ENCODE data around the gene C11orf86. TPM values are rescaled to one million over a fixed set of nuclear protein-coding genes. Genes with fewer than 3 reads are reported as not detected.

The C11orf86 gene
- total and polyA plus RNA-seq, 2 donors from 2014 or later, result 0.92 TPM; not detected in 1

- no peaks in the 10 kb centered on the region for H3K36me3 ChIP-seq (ENCODE audit: control insufficient read depth in 2 of 3, insufficient read depth in 3 of 3, low read length in 3 of 3)
- FAIRE-seq (no peak), DNase-seq (no peak)
- H3K4me3 ChIP-seq (ENCODE audit: low read length in 3 of 3), result no peak overlapping the region
- no peak for TF ChIP-seq CTCF (IDR thresholded peaks at IDR 0.05; ENCODE audit: borderline replicate concordance, extremely low read depth, insufficient read depth)
- H3K27ac ChIP-seq (ENCODE audit: low read depth in 2 of 2, low read length in 2 of 2), result no peak overlapping the region
- H3K9ac ChIP-seq (ENCODE audit: low read length in 3 of 3), result no peak overlapping the region
- no peaks in the 10 kb centered on the region for H3K9me3 ChIP-seq (ENCODE audit: control insufficient read depth in 2 of 3, insufficient read depth in 1 of 3, low read length in 3 of 3)
- no peaks in the 10 kb centered on the region for H3K4me1 ChIP-seq (ENCODE audit: control insufficient read depth in 2 of 3, insufficient read depth in 2 of 3, low read depth in 1 of 3, low read length in 3 of 3)
- intact Hi-C loops (cut with DNase I), result no loop called here
- no peaks in the 10 kb centered on the region for H3K27me3 ChIP-seq (ENCODE audit: control insufficient read depth, insufficient read depth, low read length)
These were observed 10.5 kb downstream of the C11orf86 start for GRCh38 chr11:66985508-66986177.

- Histone ChIP-seq H3K27me3 (ENCODE audit: control insufficient read depth, insufficient read depth, low read length) (no peaks in the 10 kb centered on the region), H3K27ac (ENCODE audit: low read depth in 2 of 2, low read length in 2 of 2) (no peak overlapping the region), H3K4me3 (ENCODE audit: low read length in 3 of 3) (no peak overlapping the region), H3K9me3 (ENCODE audit: control insufficient read depth in 2 of 3, insufficient read depth in 1 of 3, low read length in 3 of 3) (no peaks in the 10 kb centered on the region), H3K9ac (ENCODE audit: low read length in 3 of 3) (no peak overlapping the region), H3K36me3 (ENCODE audit: control insufficient read depth in 2 of 3, insufficient read depth in 3 of 3, low read length in 3 of 3) (no peaks in the 10 kb centered on the region), H3K4me1 (ENCODE audit: control insufficient read depth in 2 of 3, insufficient read depth in 2 of 3, low read depth in 1 of 3, low read length in 3 of 3) (no peaks in the 10 kb centered on the region)
- FAIRE-seq (no peak), DNase-seq (no peak)
- TF ChIP-seq CTCF (IDR thresholded peaks at IDR 0.05; ENCODE audit: borderline replicate concordance, extremely low read depth, insufficient read depth), result no peak
- intact Hi-C loops (cut with DNase I), result no loop called here
These were observed 11.1 kb downstream of the C11orf86 start for GRCh38 chr11:66986178-66986545.

- no peaks in the 10 kb centered on the region for H3K27me3 ChIP-seq (ENCODE audit: control insufficient read depth, insufficient read depth, low read length)
- H3K27ac ChIP-seq (ENCODE audit: low read depth in 2 of 2, low read length in 2 of 2), result no peak overlapping the region
- DNase-seq (peak in 3 of 5 donors; percentile 29 to 57 (median 29)), FAIRE-seq (no peak)
- H3K4me3 ChIP-seq (ENCODE audit: low read length in 3 of 3), result no peak overlapping the region
- intact Hi-C loops (cut with DNase I), result no loop called here
- no peak for TF ChIP-seq CTCF (IDR thresholded peaks at IDR 0.05; ENCODE audit: borderline replicate concordance, extremely low read depth, insufficient read depth)
- H3K4me1 ChIP-seq (ENCODE audit: control insufficient read depth in 2 of 3, insufficient read depth in 2 of 3, low read depth in 1 of 3, low read length in 3 of 3), result no peaks in the 10 kb centered on the region
- no peak overlapping the region for H3K9ac ChIP-seq (ENCODE audit: low read length in 3 of 3)
- no peaks in the 10 kb centered on the region for H3K36me3 ChIP-seq (ENCODE audit: control insufficient read depth in 2 of 3, insufficient read depth in 3 of 3, low read length in 3 of 3)
- H3K9me3 ChIP-seq (ENCODE audit: control insufficient read depth in 2 of 3, insufficient read depth in 1 of 3, low read length in 3 of 3), result no peaks in the 10 kb centered on the region
These were observed 12.1 kb downstream of the C11orf86 start for GRCh38 chr11:66987158-66987620.

All from kidney (tissue), 14 donors.